A673 (cell line): ENCODE measurements around the gene TSHZ1.

Experiments used
- EZH2 ChIP-seq: fragments of 200-600 bp; sonication (generic); IDR thresholded peaks from 2 replicates; pipeline ENCODE4 v1.6.1; 2017; ENCODE audit warnings: borderline replicate concordance, low read depth, mild to moderate bottlenecking, mixed read lengths, antibody characterized with exemption, low read length; ENCODE audit not compliant: poor library complexity, severe bottlenecking
- TF ChIP-seq, protein P1 (sequence below): fragments of 300-800, 200-600 bp; sonication (generic); conservative IDR thresholded peaks from 2 replicates; pipeline ENCODE4 v1.5.1; 2017; ENCODE audit warnings: low read depth, mild to moderate bottlenecking, antibody characterized with exemption, low read length, moderate library complexity, mixed read lengths

DNA sequence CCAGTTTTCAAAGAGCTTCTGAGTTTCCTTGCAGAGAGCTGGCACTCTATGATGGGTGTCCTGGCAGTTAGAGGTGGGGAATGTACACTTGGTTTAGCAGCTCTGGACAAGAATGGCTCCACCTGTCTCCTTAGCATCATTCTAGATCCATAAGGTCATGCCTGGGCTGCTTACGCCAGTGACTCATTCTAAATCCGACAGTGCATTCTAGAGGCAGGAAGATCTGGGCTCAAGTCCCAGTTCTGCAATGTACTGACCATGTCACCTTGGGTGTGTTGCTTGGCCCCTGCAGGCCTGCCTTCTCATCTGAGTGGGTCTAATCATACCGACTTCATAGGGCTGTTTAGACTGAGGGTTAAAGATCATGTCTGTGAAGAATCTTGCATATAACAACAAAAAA, 48.1 kb upstream of the TSHZ1 start:
- TF ChIP-seq, protein P1, sequence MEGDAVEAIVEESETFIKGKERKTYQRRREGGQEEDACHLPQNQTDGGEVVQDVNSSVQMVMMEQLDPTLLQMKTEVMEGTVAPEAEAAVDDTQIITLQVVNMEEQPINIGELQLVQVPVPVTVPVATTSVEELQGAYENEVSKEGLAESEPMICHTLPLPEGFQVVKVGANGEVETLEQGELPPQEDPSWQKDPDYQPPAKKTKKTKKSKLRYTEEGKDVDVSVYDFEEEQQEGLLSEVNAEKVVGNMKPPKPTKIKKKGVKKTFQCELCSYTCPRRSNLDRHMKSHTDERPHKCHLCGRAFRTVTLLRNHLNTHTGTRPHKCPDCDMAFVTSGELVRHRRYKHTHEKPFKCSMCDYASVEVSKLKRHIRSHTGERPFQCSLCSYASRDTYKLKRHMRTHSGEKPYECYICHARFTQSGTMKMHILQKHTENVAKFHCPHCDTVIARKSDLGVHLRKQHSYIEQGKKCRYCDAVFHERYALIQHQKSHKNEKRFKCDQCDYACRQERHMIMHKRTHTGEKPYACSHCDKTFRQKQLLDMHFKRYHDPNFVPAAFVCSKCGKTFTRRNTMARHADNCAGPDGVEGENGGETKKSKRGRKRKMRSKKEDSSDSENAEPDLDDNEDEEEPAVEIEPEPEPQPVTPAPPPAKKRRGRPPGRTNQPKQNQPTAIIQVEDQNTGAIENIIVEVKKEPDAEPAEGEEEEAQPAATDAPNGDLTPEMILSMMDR, result no peak
- no peak for TF ChIP-seq EZH2
